Chondrocyte (in vitro differentiated cells): ENCODE data around the gene UNKL. TPM values are rescaled to one million over a fixed set of nuclear protein-coding genes. Genes with fewer than 3 reads are reported as not detected.

Experiments
- DNase-seq: peaks from one replicate; pipeline ENCODE4 v3.0.0; 2021; ENCODE audit warnings: mixed read lengths, low spot score
- H3K27ac Mint-ChIP-seq: one replicate; pipeline ENCODE4 v1.8.0; 2021; ENCODE audit warnings: mild to moderate bottlenecking, moderate library complexity, mixed read lengths; ENCODE audit not compliant: unreplicated experiment
- H3K27me3 Mint-ChIP-seq: 2 replicates; pipeline ENCODE4 v1.8.0; 2021; ENCODE audit warnings: low read depth, mixed read lengths
- H3K36me3 Mint-ChIP-seq: 2 replicates; pipeline ENCODE4 v1.8.0; 2021; ENCODE audit warnings: low read depth, mixed read lengths
- H3K4me1 Mint-ChIP-seq: 2 replicates; pipeline ENCODE4 v1.8.0; 2021; ENCODE audit warnings: low read depth, mild to moderate bottlenecking, mixed read lengths
- H3K4me3 Mint-ChIP-seq: one replicate; pipeline ENCODE4 v1.8.0; 2021; ENCODE audit warnings: mild to moderate bottlenecking, moderate library complexity, mixed read lengths; ENCODE audit not compliant: unreplicated experiment
- H3K9me3 Mint-ChIP-seq: 2 replicates; pipeline ENCODE4 v1.8.0; 2021; ENCODE audit warnings: low read depth, mixed read lengths
- CTCF ChIP-seq: fragments of 200-600 bp; sonication (generic); IDR thresholded peaks from 2 replicates; pipeline ENCODE4 v1.5.0; 2021; ENCODE audit warnings: antibody characterized with exemption, mild to moderate bottlenecking, moderate library complexity
- total RNA-seq: library from RNA; stranded (reverse); gene quantifications from 3 replicates; pipeline ENCODE4 v1.2.1, GENCODE V29; 2021

Gene UNKL
- total RNA-seq, 1 donor from 2014 or later = 12.6 TPM

GRCh38 chr16:1335211-1335971 is 79.1 kb downstream of the UNKL start:
- H3K36me3 Mint-ChIP-seq = no peaks in the 10 kb centered on the region
- H3K4me1 Mint-ChIP-seq = peaks cover 4% of the 10 kb centered on the region
- DNase-seq = no peak
- peaks cover 26% of the 10 kb centered on the region for H3K27me3 Mint-ChIP-seq
- no peak for TF ChIP-seq CTCF
- H3K27ac Mint-ChIP-seq = no peak overlapping the region
- H3K9me3 Mint-ChIP-seq = no peaks in the 10 kb centered on the region
- H3K4me3 Mint-ChIP-seq = no peak overlapping the region

DNA sequence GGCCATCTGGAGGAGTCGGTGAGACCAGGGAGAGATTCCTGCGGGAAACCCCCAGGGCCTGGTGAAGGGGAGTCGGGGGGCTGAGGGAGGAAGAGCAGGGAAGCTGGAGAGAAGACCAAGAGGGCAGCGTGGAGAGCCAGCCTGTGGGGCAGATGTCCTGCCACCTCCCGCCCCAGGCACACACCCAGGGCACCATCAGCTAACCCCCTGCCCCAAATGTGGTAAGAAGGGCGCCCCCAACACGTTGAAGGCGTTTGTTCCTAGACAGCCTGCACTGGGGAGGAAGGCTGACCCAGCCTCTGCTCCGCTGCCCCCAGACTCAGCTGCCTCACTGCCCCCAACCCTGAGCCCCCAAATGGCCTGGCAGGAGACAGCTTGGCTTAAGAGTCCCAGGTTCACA is 79.8 kb downstream of the UNKL start:
- H3K36me3 Mint-ChIP-seq = no peaks in the 10 kb centered on the region
- no peak for DNase-seq
- H3K4me3 Mint-ChIP-seq = no peak overlapping the region
- no peak overlapping the region for H3K27ac Mint-ChIP-seq
- peaks cover 26% of the 10 kb centered on the region for H3K27me3 Mint-ChIP-seq
- TF ChIP-seq CTCF = no peak
- no peaks in the 10 kb centered on the region for H3K9me3 Mint-ChIP-seq
- peaks cover 4% of the 10 kb centered on the region for H3K4me1 Mint-ChIP-seq

DNA sequence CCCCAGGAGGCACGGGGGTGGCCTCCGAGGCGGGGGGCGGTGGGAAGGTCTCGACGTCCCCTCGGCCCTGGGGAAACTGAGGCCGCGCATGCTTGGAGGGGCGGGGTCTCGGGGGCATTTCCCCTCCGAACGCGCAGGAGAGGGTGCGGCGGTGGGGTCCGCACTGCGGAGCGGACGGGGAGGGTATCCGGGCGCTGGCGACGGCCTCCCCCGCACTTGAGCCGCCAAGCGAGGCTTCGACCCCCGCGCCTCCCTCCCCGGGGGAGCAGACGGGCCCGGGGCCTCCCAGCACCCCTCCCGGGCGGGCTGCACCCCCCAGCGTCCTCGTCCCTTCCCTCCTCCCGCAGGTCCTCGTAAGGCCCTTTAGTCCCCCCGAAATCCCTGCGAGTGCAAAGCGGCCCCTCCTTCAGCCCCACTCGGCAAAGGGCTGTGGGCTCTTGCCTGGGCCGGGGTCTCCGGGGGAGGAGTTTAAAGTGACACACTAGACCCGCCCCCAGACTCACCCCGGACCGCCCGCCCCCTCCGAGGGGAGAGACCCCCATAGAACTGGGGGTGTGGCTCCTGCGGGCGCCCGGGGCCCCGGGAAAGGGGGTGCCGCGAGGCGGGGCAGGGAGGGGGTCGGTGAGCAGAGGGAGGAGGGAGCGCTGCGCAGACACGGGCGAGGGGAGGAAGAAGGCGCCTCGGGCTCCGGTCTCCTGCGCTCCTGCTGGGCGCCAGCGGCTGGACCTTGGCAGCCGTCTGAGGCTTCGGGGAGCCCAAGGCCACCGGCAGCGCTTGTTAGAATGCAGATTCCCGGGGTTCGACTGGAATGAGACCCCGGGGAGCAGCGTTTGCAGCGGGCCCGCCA is 80.4 kb downstream of the UNKL start:
- Mint-ChIP-seq H3K27me3 (peaks cover 26% of the 10 kb centered on the region), H3K9me3 (no peaks in the 10 kb centered on the region), H3K4me1 (peaks cover 4% of the 10 kb centered on the region), H3K27ac (no peak overlapping the region), H3K4me3 (no peak overlapping the region), H3K36me3 (no peaks in the 10 kb centered on the region)
- DNase-seq = no peak
- TF ChIP-seq CTCF = no peak

DNA sequence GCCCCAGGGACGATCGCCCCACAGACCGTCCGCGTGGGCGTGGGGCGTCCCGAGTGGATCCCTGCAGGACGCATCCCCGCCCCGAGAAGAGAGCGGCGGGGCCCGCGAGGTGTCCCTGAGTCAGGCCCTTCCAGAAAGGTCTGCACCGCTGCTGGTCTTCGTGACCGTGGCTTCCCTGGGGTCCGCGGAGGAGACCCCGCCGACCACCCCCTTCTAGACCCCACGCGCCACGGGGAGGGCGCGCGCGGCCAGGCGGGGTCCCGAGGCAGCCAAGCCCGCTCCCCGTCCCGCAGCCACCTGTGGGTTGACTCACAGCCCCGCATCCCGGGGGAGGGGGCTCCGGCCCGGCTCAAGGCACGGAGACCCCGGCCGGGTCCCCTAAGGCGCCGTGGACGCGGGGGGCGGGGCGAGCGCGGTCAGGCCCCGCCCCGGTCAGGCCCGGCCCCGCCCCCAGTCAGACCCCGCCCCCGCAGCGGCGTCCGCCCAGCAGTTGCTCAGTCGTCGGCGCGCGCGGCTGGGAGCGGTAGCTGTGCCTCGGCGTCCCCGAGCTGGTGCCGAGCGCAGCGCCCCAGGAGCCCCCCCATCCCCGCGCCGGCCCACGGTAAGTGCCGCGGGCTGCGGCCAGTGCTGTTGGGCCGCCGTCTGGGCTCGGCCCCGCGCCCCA is 81.2 kb downstream of the UNKL start, which contains the start of gene BAIAP3:
Gene BAIAP3 (plus strand): TSS at position 497 of the 664 bp plus-strand sequence. CDS start 4,905 bp downstream, outside the sequence.
- Mint-ChIP-seq H3K4me1 (peaks cover 4% of the 10 kb centered on the region), H3K4me3 (peak within 1 kb of the TSS; percentile 35), H3K27me3 (peaks cover 26% of the 10 kb centered on the region), H3K36me3 (no peaks in the 10 kb centered on the region), H3K9me3 (no peaks in the 10 kb centered on the region), H3K27ac (no peak within 1 kb of the TSS)
- DNase-seq = no peak
- TF ChIP-seq CTCF = no peak

DNA sequence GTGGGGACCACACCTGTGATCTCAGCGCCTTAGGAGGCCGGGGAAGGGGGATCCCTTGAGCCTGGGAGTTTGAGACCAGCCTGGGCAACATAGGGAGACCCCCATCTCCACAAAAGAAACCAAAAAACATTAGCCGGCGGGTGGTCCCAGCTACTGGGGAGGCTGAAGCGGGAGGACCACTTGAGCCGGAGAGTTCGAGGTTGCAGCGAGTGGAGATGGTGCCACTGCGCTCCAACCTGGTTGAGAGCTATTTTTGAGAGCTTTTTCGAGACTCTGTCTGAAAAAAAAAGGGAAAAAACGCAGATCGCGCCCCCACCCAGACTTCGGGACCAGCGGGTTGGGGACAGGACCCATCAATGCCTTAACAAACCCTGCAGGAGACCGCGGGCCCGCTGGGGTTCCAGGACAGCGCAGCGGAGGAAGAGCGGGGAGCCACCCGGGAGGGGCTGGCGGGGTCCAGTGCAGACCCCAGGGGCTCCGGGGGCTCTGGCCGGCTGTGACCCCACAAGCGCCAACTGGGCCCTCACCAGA is 81.8 kb downstream of the UNKL start:
- DNase-seq = no peak
- Mint-ChIP-seq H3K4me3 (peak overlapping the region; percentile 35), H3K27ac (no peak overlapping the region), H3K36me3 (no peaks in the 10 kb centered on the region), H3K27me3 (peaks cover 26% of the 10 kb centered on the region), H3K9me3 (no peaks in the 10 kb centered on the region), H3K4me1 (peaks cover 4% of the 10 kb centered on the region)
- TF ChIP-seq CTCF = no peak
